OCI-LY7 (cell line): ENCODE measurements around the gene KLK15. TPM values are rescaled to one million over a fixed set of nuclear protein-coding genes. Genes with fewer than 3 reads are reported as not detected.
A peak's percentile ranks its signal among the peaks of the same experiment; 100 is the strongest.

Experiments used
- BruUV-seq: library from RNA; stranded (reverse); fragments of 400-500 nt; replicated peaks from 2 replicates; lab custom pipeline; 2021; lab: Mats Ljungman, UMichigan
- CTCF ChIA-PET: fragments of 300-600 bp; sonication (Branson Sonifier 250); formaldehyde crosslinking; loops from one replicate; lab custom pipeline; 2022; ENCODE audit warnings: antibody characterized with exemption; ENCODE audit not compliant: unreplicated experiment; lab: Charles Lee
- POLR2A ChIA-PET: fragments of 300-600 bp; sonication (Branson Sonifier 250); formaldehyde crosslinking; loops from one replicate; lab custom pipeline; 2022; ENCODE audit warnings: antibody characterized with exemption; lab: Charles Lee
- DNase-seq: peaks from one replicate; pipeline ENCODE4 v3.0.0-alpha.2; 2015; ENCODE audit warnings: low spot score
- H2AFZ ChIP-seq: fragments of 200-600 bp; sonication (generic), shearing (Covaris generic); 2 replicates; pipeline ENCODE4 v1.6.1; 2014; ENCODE audit warnings: mild to moderate bottlenecking, antibody characterized with exemption, low read length, moderate library complexity
- H3K27ac ChIP-seq: fragments of 200-600 bp; sonication (generic); 2 replicates; pipeline ENCODE4 v1.5.1; 2014; ENCODE audit warnings: mixed run types, low read depth, mild to moderate bottlenecking, moderate library complexity, low read length, inconsistent platforms; ENCODE audit not compliant: poor library complexity, severe bottlenecking
- H3K36me3 ChIP-seq: fragments of 200-600 bp; sonication (generic); 2 replicates; pipeline ENCODE4 v1.6.1; 2014; ENCODE audit warnings: mild to moderate bottlenecking, antibody characterized with exemption, low read length, moderate library complexity, mixed read lengths; ENCODE audit not compliant: insufficient read depth
- H3K4me1 ChIP-seq: fragments of 200-600 bp; sonication (generic); 2 replicates; pipeline ENCODE4 v1.5.1; 2014; ENCODE audit warnings: mild to moderate bottlenecking, low read length; ENCODE audit not compliant: insufficient read depth, poor library complexity, severe bottlenecking
- H3K4me2 ChIP-seq: fragments of 200-600 bp; sonication (generic); 2 replicates; pipeline ENCODE4 v1.6.1; 2014; ENCODE audit warnings: mild to moderate bottlenecking, low read length
- H3K4me3 ChIP-seq: fragments of 200-600 bp; sonication (generic); 2 replicates; pipeline ENCODE4 v1.5.1; 2014; ENCODE audit warnings: mild to moderate bottlenecking, low read depth, low read length; ENCODE audit not compliant: poor library complexity, severe bottlenecking
- H3K79me2 ChIP-seq: fragments of 200-600 bp; sonication (generic); 2 replicates; pipeline ENCODE4 v1.6.1; 2016; ENCODE audit warnings: low read depth, mild to moderate bottlenecking, low read length, moderate library complexity, mixed read lengths; ENCODE audit not compliant: insufficient read depth
- H3K9me2 ChIP-seq: fragments of 200-600 bp; sonication (generic); 2 replicates; pipeline ENCODE4 v1.6.1; 2016; ENCODE audit warnings: mild to moderate bottlenecking, low read length, mixed read lengths; ENCODE audit not compliant: insufficient read depth
- H3K9me3 ChIP-seq: fragments of 200-600 bp; sonication (generic); 2 replicates; pipeline ENCODE4 v1.6.1; 2014; ENCODE audit warnings: mild to moderate bottlenecking, mixed run types, low read length, mixed read lengths
- H4K20me1 ChIP-seq: fragments of 200-600 bp; sonication (generic); 2 replicates; pipeline ENCODE4 v1.6.1; 2014; ENCODE audit warnings: mild to moderate bottlenecking, antibody characterized with exemption, low read length, moderate library complexity, mixed read lengths; ENCODE audit not compliant: insufficient read depth
- EZH2phosphoT487 ChIP-seq: fragments of 200-600 bp; sonication (generic); IDR thresholded peaks from 2 replicates; pipeline ENCODE4 v1.6.1; 2018; ENCODE audit warnings: low read depth, borderline replicate concordance, mild to moderate bottlenecking, mixed run types, antibody characterized with exemption, low read length, moderate library complexity, mixed read lengths
- intact Hi-C: fragments of 100-400 bp; cut with micrococcal nuclease; formaldehyde crosslinking; loops from one replicate; pipeline ENCODE4 v1.10.0; 2022; ENCODE audit not compliant: unreplicated experiment
- total RNA-seq, 2 experiments: library from RNA; depleted of rRNA in 1 of 2; stranded (reverse); fragments of >200 nt in 1 of 2; shearing (Covaris generic) in 1 of 2; gene quantifications; 2 replicates each; pipeline ENCODE4 v1.2.3, GENCODE V29; 2014 to 2022
- TF ChIP-seq, protein P1 (sequence below): fragments of 200-600 bp; sonication (generic); conservative IDR thresholded peaks from 2 replicates; pipeline ENCODE4 v1.5.1; 2014; ENCODE audit warnings: mild to moderate bottlenecking, antibody characterized with exemption, low read length, moderate library complexity, mixed read lengths

The KLK15 gene
- total RNA-seq, 2 experiments from 2014 or later: not detected

DNA sequence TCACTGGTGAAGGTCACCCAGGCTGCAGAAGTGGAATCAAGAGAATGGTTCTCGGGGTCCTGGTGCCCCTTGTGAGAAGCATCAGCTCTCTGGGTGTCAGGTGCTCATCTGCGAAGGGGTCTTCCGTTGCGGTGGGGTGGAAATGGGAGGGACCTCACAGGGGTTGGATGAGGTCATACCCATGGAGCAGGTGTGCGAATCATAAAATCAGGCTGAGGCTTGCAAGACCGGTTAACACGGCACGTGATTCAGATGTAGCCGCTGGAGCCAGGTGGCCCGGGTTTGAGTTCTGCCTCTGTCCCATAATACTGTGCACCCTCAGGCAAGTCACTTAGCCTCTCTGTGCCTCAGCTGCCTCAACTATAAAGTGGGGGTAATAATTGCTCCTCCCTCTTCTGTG is 3.9 kb upstream of the KLK15 start:
- POLR2A ChIA-PET: no interaction called here
- no peak overlapping the region for H2AFZ ChIP-seq
- TF ChIP-seq, protein P1, sequence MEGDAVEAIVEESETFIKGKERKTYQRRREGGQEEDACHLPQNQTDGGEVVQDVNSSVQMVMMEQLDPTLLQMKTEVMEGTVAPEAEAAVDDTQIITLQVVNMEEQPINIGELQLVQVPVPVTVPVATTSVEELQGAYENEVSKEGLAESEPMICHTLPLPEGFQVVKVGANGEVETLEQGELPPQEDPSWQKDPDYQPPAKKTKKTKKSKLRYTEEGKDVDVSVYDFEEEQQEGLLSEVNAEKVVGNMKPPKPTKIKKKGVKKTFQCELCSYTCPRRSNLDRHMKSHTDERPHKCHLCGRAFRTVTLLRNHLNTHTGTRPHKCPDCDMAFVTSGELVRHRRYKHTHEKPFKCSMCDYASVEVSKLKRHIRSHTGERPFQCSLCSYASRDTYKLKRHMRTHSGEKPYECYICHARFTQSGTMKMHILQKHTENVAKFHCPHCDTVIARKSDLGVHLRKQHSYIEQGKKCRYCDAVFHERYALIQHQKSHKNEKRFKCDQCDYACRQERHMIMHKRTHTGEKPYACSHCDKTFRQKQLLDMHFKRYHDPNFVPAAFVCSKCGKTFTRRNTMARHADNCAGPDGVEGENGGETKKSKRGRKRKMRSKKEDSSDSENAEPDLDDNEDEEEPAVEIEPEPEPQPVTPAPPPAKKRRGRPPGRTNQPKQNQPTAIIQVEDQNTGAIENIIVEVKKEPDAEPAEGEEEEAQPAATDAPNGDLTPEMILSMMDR: no peak
- TF ChIP-seq EZH2phosphoT487: no peak

DNA sequence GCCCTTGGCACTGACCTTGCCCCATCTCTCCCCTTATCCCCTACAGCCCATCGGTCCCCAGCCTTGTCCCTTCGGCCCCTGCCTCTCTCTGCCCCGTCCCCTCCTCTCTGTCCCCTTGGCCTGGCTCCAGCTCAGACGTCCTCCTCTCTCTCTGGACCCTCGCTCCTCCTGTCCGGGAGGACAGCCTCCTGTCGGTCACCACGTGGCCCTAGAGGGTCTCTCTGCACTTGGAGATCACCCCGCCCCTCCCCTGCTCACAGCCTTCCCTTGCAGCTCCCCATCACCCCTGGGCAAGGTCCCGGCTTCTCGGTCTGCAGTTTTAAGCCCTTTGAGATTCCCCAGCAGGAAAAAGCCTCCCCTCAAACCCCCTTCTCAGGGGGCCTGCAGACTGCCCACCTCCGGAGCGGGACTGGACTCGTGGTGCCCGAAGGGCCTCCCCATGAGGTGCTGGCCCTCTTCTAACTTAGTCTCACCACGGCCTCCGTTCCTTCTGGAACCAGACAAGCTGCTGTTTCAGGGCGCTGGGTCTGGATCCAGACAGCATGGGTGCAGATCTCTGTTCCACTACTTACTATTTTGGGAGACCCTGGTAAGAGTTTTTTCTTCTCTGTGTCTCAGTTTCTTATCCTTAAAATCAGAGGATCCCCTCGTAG is 3.3 kb upstream of the KLK15 start:
- Histone ChIP-seq H3K4me3 (no peak overlapping the region), H3K4me2 (no peak overlapping the region), H2AFZ (no peak overlapping the region), H3K27ac (no peak overlapping the region), H3K9me3 (no peaks in the 10 kb centered on the region), H4K20me1 (no peaks in the 10 kb centered on the region), H3K36me3 (no peaks in the 10 kb centered on the region), H3K4me1 (peaks cover 5% of the 10 kb centered on the region), H3K9me2 (no peaks in the 10 kb centered on the region), H3K79me2 (no peaks in the 10 kb centered on the region)
- BruUV-seq: no TSS peak
- ChIA-PET POLR2A (no interaction called here), CTCF (no interaction called here)
- TF ChIP-seq, protein P1: no peak
- TF ChIP-seq EZH2phosphoT487: no peak
- no peak for DNase-seq
- intact Hi-C loops: no loop called here

More for the DNA sequence above, 3.9 kb upstream of the KLK15 start:
- H3K9me2 ChIP-seq: no peaks in the 10 kb centered on the region
- H3K4me1 ChIP-seq: peaks cover 5% of the 10 kb centered on the region
- H3K4me3 ChIP-seq: no peak overlapping the region
- H3K27ac ChIP-seq: no peak overlapping the region
- no peak for DNase-seq
- H3K4me2 ChIP-seq: no peak overlapping the region
- no TSS peak for BruUV-seq
- no peaks in the 10 kb centered on the region for H4K20me1 ChIP-seq
- H3K79me2 ChIP-seq: no peaks in the 10 kb centered on the region
- CTCF ChIA-PET: no interaction called here
- no peaks in the 10 kb centered on the region for H3K9me3 ChIP-seq
- intact Hi-C loops: no loop called here
- no peaks in the 10 kb centered on the region for H3K36me3 ChIP-seq

DNA sequence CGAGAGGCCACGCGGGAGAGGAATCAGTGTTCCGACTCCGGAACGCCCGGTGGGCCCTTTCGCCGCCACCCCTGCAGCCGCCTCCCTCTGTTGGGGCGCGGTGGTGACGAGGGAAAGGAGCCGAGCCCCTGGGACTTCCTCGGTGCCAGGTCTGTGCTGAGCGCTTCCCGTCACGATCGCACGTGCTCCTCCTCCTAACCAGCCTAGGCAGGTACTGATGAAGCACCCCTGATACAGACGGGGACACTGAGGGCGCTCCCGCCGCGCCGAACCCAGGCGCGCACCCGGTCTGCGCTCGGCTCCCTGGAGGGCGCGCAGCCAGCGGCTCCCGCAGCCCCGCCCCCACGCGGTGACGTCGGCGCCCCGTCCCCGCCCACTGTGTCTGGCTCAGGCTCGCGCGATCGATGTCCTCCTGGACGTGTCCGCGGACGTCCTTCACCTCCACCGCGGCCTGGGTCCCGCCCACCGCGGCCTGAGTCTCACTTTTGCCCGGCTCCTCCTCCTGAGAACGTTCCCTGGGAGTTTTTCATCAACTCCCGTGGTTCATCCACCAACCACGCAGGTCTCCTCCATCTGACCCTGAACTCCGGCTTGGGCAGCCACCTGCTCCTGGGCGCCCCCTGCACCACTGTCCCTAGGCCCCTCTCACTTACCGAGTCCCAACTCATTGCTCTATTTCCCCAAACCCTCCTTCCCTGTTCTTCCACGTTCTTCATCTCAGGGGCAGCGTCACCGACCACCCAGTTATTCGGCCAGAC is 2.6 kb upstream of the KLK15 start:
- Histone ChIP-seq H3K27ac (no peak overlapping the region), H3K4me1 (peaks cover 5% of the 10 kb centered on the region), H3K4me2 (peak overlapping the region; percentile 70), H3K9me2 (no peaks in the 10 kb centered on the region), H3K9me3 (no peaks in the 10 kb centered on the region), H4K20me1 (no peaks in the 10 kb centered on the region), H3K36me3 (no peaks in the 10 kb centered on the region), H3K79me2 (no peaks in the 10 kb centered on the region), H3K4me3 (peak overlapping the region; percentile 65), H2AFZ (peak overlapping the region; percentile 67; the same call in 1 of the 2 replicates)
- no peak for TF ChIP-seq EZH2phosphoT487
- TF ChIP-seq, protein P1: no peak
- ChIA-PET POLR2A (no interaction called here), CTCF (no interaction called here)
- no TSS peak for BruUV-seq
- DNase-seq: peak; percentile 65
- intact Hi-C loops: no loop called here
